Astrocyte (in vitro differentiated cells and primary cell): ENCODE data around the gene IFIT2. TPM values are rescaled to one million over a fixed set of nuclear protein-coding genes. Genes with fewer than 3 reads are reported as not detected.

ENCODE experiments used
- DNase-seq: peaks from one replicate; pipeline ENCODE4 v3.0.0-alpha.2; 2010; ENCODE audit warnings: low read depth
- FAIRE-seq: peaks from 2 replicates; lab custom pipeline; 2011; peaks lifted over from hg19 to GRCh38; lab: Jason Lieb, UNC
- H2AFZ ChIP-seq: 2 replicates; pipeline ENCODE4 v1.6.0; 2012; ENCODE audit warnings: low read depth, low read length, inconsistent platforms
- H3K27ac ChIP-seq: 2 replicates; pipeline ENCODE4 v1.5.1; 2011; ENCODE audit warnings: low read depth, low read length, inconsistent platforms
- H3K27me3 ChIP-seq: 2 replicates; pipeline ENCODE4 v1.6.0; 2011; ENCODE audit warnings: low read length, inconsistent platforms; ENCODE audit not compliant: insufficient read depth
- H3K36me3 ChIP-seq: 2 replicates; pipeline ENCODE4 v1.5.1; 2011; ENCODE audit warnings: low read length, inconsistent platforms; ENCODE audit not compliant: insufficient read depth
- H3K4me1 ChIP-seq: 2 replicates; pipeline ENCODE4 v1.5.1; 2011; ENCODE audit warnings: low read length, inconsistent platforms; ENCODE audit not compliant: insufficient read depth
- H3K4me2 ChIP-seq: 2 replicates; pipeline ENCODE4 v1.6.0; 2012; ENCODE audit warnings: low read length, inconsistent platforms
- H3K4me3 ChIP-seq: 2 replicates; pipeline ENCODE4 v1.5.1; 2011; ENCODE audit warnings: low read depth, mild to moderate bottlenecking, low read length, inconsistent platforms; ENCODE audit not compliant: insufficient read depth
- H3K79me2 ChIP-seq: 2 replicates; pipeline ENCODE4 v1.6.0; 2012; ENCODE audit warnings: mild to moderate bottlenecking, low read length, inconsistent platforms; ENCODE audit not compliant: insufficient read depth
- H3K9ac ChIP-seq: 2 replicates; pipeline ENCODE4 v1.6.0; 2012; ENCODE audit warnings: mild to moderate bottlenecking, low read length, inconsistent platforms
- H3K9me3 ChIP-seq: 2 replicates; pipeline ENCODE4 v1.5.1; 2012; ENCODE audit warnings: low read depth, mild to moderate bottlenecking, low read length, inconsistent platforms; ENCODE audit not compliant: insufficient read depth
- H4K20me1 ChIP-seq: 2 replicates; pipeline ENCODE4 v1.6.0; 2012; ENCODE audit warnings: low read length, inconsistent platforms; ENCODE audit not compliant: insufficient read depth
- H3K27ac Mint-ChIP-seq: one replicate; pipeline ENCODE4 v1.8.0; 2021; ENCODE audit warnings: mild to moderate bottlenecking, mixed read lengths; ENCODE audit not compliant: unreplicated experiment
- H3K27me3 Mint-ChIP-seq: one replicate; pipeline ENCODE4 v1.8.0; 2021; ENCODE audit warnings: low read depth, mixed read lengths; ENCODE audit not compliant: unreplicated experiment
- H3K36me3 Mint-ChIP-seq: one replicate; pipeline ENCODE4 v1.8.0; 2021; ENCODE audit warnings: low read depth, mixed read lengths; ENCODE audit not compliant: unreplicated experiment
- H3K4me1 Mint-ChIP-seq: one replicate; pipeline ENCODE4 v1.8.0; 2021; ENCODE audit warnings: low read depth, mixed read lengths; ENCODE audit not compliant: unreplicated experiment
- H3K4me3 Mint-ChIP-seq: one replicate; pipeline ENCODE4 v1.8.0; 2021; ENCODE audit warnings: mild to moderate bottlenecking, moderate library complexity, mixed read lengths; ENCODE audit not compliant: unreplicated experiment
- H3K9me3 Mint-ChIP-seq: one replicate; pipeline ENCODE4 v1.8.0; 2021; ENCODE audit warnings: mild to moderate bottlenecking, mixed read lengths; ENCODE audit not compliant: unreplicated experiment
- EZH2 ChIP-seq: IDR thresholded peaks from 2 replicates; pipeline ENCODE4 v1.6.1; 2012; ENCODE audit warnings: mild to moderate bottlenecking, low read length, inconsistent platforms; ENCODE audit not compliant: insufficient read depth
- total RNA-seq: library from RNA; stranded (reverse); gene quantifications from 2 replicates; pipeline ENCODE4 v1.2.1, GENCODE V29; 2021
- TF ChIP-seq, protein P1 (sequence below): IDR thresholded peaks from 2 replicates; pipeline ENCODE4 v1.5.1; 2011; ENCODE audit warnings: low read depth, mild to moderate bottlenecking, inconsistent platforms, low read length, moderate library complexity; ENCODE audit not compliant: insufficient read depth

The IFIT2 gene
- total RNA-seq, 1 donor from 2014 or later: 36.0 TPM

DNA sequence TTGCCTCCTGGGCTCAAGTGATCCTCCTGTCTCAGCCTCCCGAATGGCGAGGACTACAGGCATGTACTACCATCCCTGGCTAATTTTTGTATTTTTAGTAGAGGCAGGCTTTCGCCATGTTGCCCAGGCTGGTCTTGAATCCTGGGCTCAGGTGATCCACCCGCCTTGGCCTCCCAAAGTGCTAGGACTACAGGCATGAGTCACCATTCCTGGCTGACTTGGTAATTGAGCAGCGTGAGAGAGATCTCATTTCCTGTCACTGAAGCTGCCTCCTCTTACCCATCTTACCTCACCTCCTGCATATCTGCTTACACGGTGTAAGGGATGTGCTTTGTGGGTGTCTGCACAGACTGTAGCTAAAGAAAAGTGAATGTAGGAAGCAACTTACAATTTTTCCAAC lies 35.6 kb downstream of the IFIT2 start:
- peaks cover 19% of the 10 kb centered on the region for H3K4me1 ChIP-seq
- no peak overlapping the region for H2AFZ ChIP-seq
- H3K9ac ChIP-seq: no peak overlapping the region
- no peaks in the 10 kb centered on the region for H4K20me1 ChIP-seq
- H3K4me1 Mint-ChIP-seq: peaks cover 39% of the 10 kb centered on the region
- TF ChIP-seq, protein P1, sequence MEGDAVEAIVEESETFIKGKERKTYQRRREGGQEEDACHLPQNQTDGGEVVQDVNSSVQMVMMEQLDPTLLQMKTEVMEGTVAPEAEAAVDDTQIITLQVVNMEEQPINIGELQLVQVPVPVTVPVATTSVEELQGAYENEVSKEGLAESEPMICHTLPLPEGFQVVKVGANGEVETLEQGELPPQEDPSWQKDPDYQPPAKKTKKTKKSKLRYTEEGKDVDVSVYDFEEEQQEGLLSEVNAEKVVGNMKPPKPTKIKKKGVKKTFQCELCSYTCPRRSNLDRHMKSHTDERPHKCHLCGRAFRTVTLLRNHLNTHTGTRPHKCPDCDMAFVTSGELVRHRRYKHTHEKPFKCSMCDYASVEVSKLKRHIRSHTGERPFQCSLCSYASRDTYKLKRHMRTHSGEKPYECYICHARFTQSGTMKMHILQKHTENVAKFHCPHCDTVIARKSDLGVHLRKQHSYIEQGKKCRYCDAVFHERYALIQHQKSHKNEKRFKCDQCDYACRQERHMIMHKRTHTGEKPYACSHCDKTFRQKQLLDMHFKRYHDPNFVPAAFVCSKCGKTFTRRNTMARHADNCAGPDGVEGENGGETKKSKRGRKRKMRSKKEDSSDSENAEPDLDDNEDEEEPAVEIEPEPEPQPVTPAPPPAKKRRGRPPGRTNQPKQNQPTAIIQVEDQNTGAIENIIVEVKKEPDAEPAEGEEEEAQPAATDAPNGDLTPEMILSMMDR: no peak
- no peak for TF ChIP-seq EZH2
- no peak overlapping the region for H3K27ac ChIP-seq
- H3K9me3 Mint-ChIP-seq: no peaks in the 10 kb centered on the region
- H3K27ac Mint-ChIP-seq: peak overlapping the region; percentile 68
- DNase-seq (peak; percentile 82), FAIRE-seq (no peak)
- peak overlapping the region; percentile 45 for H3K4me3 Mint-ChIP-seq
- H3K4me3 ChIP-seq: no peak overlapping the region
- peaks cover 42% of the 10 kb centered on the region for H3K36me3 Mint-ChIP-seq
- H3K36me3 ChIP-seq: no peaks in the 10 kb centered on the region
- no peaks in the 10 kb centered on the region for H3K27me3 ChIP-seq
- no peaks in the 10 kb centered on the region for H3K9me3 ChIP-seq
- peak overlapping the region; percentile 17 for H3K4me2 ChIP-seq
- no peaks in the 10 kb centered on the region for H3K79me2 ChIP-seq
- no peaks in the 10 kb centered on the region for H3K27me3 Mint-ChIP-seq

DNA sequence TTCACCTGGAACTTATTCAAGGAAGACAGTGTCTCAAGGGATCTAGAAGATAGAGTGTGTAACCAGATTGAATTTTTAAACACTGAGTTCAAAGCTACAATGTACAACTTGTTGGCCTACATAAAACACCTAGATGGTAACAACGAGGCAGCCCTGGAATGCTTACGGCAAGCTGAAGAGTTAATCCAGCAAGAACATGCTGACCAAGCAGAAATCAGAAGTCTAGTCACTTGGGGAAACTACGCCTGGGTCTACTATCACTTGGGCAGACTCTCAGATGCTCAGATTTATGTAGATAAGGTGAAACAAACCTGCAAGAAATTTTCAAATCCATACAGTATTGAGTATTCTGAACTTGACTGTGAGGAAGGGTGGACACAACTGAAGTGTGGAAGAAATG lies 36.9 kb downstream of the IFIT2 start:
- DNase-seq (no peak), FAIRE-seq (no peak)
- Mint-ChIP-seq H3K9me3 (no peaks in the 10 kb centered on the region), H3K4me3 (peak overlapping the region; percentile 9), H3K36me3 (peaks cover 37% of the 10 kb centered on the region), H3K27ac (peak overlapping the region; percentile 42), H3K27me3 (no peaks in the 10 kb centered on the region), H3K4me1 (peaks cover 34% of the 10 kb centered on the region)
- Histone ChIP-seq H3K27me3 (no peaks in the 10 kb centered on the region), H3K36me3 (no peaks in the 10 kb centered on the region), H3K9ac (no peak overlapping the region), H4K20me1 (no peaks in the 10 kb centered on the region), H3K27ac (no peak overlapping the region), H3K4me1 (peaks cover 13% of the 10 kb centered on the region), H2AFZ (no peak overlapping the region), H3K79me2 (no peaks in the 10 kb centered on the region), H3K4me3 (no peak overlapping the region), H3K4me2 (no peak overlapping the region), H3K9me3 (no peaks in the 10 kb centered on the region)
- TF ChIP-seq, protein P1: no peak
- TF ChIP-seq EZH2: no peak

DNA sequence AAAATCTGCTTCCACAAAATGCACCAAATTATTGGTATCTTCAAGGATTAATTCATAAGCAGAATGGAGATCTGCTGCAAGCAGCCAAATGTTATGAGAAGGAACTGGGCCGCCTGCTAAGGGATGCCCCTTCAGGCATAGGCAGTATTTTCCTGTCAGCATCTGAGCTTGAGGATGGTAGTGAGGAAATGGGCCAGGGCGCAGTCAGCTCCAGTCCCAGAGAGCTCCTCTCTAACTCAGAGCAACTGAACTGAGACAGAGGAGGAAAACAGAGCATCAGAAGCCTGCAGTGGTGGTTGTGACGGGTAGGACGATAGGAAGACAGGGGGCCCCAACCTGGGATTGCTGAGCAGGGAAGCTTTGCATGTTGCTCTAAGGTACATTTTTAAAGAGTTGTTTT lies 38.0 kb downstream of the IFIT2 start:
- H3K27ac Mint-ChIP-seq: peak overlapping the region; percentile 31
- no peak overlapping the region for H3K27ac ChIP-seq
- peaks cover 13% of the 10 kb centered on the region for H3K4me1 ChIP-seq
- H3K36me3 Mint-ChIP-seq: peaks cover 34% of the 10 kb centered on the region
- TF ChIP-seq, protein P1: no peak
- no peak for TF ChIP-seq EZH2
- no peak overlapping the region for H2AFZ ChIP-seq
- no peaks in the 10 kb centered on the region for H4K20me1 ChIP-seq
- no peaks in the 10 kb centered on the region for H3K27me3 ChIP-seq
- no peaks in the 10 kb centered on the region for H3K9me3 ChIP-seq
- FAIRE-seq (no peak), DNase-seq (no peak)
- H3K4me1 Mint-ChIP-seq: peaks cover 29% of the 10 kb centered on the region
- H3K27me3 Mint-ChIP-seq: no peaks in the 10 kb centered on the region
- no peaks in the 10 kb centered on the region for H3K9me3 Mint-ChIP-seq
- H3K79me2 ChIP-seq: no peaks in the 10 kb centered on the region
- H3K36me3 ChIP-seq: no peaks in the 10 kb centered on the region
- peak overlapping the region; percentile 16 for H3K4me3 Mint-ChIP-seq
- no peak overlapping the region for H3K4me2 ChIP-seq
- no peak overlapping the region for H3K9ac ChIP-seq
- H3K4me3 ChIP-seq: no peak overlapping the region
